ENCODE measurements around the gene HSPB6.

DNA sequence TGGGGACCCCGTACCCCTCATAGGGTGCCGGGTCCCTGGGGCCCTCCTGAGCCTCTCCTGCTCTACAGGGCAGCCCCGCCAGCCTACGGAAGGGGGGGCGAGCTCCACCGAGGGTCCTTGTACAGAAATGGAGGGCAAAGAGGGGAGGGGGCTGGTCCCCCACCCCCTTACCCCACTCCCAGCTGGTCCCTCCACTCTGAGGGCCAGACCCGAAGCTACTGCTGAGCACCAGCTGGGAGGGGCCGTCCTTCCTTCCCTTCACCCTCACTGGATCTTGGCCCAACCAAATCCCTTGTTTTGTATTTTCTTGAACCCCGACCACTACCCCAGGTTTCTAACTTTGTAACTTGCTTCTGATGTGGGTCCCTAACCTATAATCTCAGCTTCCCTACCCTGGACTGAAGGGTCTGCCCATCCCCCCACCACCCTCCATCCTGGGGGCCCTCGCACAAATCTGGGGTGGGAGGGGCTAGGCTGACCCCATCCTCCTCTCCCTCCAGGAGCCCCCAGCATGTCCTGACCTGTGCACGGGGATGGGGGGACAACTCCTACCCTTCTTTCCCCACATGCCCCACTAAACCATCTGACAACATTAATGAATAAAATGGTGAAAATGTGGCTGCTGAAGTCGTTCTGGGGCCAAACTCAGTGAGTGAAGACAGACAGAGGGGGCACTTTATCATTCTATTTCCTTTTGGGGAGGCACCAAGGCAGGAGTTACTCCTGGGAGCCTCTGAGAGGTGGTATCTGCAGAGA is 31.6 kb upstream of the HSPB6 start:
- TF ChIP-seq, protein P1, sequence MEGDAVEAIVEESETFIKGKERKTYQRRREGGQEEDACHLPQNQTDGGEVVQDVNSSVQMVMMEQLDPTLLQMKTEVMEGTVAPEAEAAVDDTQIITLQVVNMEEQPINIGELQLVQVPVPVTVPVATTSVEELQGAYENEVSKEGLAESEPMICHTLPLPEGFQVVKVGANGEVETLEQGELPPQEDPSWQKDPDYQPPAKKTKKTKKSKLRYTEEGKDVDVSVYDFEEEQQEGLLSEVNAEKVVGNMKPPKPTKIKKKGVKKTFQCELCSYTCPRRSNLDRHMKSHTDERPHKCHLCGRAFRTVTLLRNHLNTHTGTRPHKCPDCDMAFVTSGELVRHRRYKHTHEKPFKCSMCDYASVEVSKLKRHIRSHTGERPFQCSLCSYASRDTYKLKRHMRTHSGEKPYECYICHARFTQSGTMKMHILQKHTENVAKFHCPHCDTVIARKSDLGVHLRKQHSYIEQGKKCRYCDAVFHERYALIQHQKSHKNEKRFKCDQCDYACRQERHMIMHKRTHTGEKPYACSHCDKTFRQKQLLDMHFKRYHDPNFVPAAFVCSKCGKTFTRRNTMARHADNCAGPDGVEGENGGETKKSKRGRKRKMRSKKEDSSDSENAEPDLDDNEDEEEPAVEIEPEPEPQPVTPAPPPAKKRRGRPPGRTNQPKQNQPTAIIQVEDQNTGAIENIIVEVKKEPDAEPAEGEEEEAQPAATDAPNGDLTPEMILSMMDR (conservative IDR thresholded peaks at IDR 0.05) = no peak
- no peak for TF ChIP-seq EZH2 (IDR thresholded peaks at IDR 0.05; ENCODE audit: low read depth)
